Right lobe of liver (tissue), 6 donors: ENCODE data around the gene CLK2. TPM values are rescaled to one million over a fixed set of nuclear protein-coding genes. Genes with fewer than 3 reads are reported as not detected.

Experiments
- ATAC-seq, 4 donors: fragments of 200-7000 bp; cut with Tn5 transposase; one replicate each; pipeline ENCODE4 v1.9.1; 2020; ENCODE audit warnings: mild to moderate bottlenecking in 4 of 4, moderate library complexity in 4 of 4
- DNase-seq, 3 donors: peaks; one replicate each; pipeline ENCODE4 v3.0.0-alpha.2; 2020
- H3K27ac ChIP-seq, 3 donors: fragments of 200-600 bp; one replicate each; pipeline ENCODE4 v1.8.0; 2022
- H3K27me3 ChIP-seq, 2 donors: fragments of 200-600 bp; one replicate each; pipeline ENCODE4 v1.8.0; 2022
- H3K36me3 ChIP-seq, 4 donors: fragments of 200-600 bp; sonication (generic) in 1 of 4; one replicate each; pipeline versions ENCODE4 v1.5.1 to v1.8.0; 2017 to 2022; ENCODE audit warnings: control low read depth in 1 of 4
- H3K4me1 ChIP-seq, 4 donors: fragments of 200-600 bp; sonication (generic) in 1 of 4; one replicate each; pipeline versions ENCODE4 v1.5.1 to v1.8.0; 2017 to 2022; ENCODE audit warnings: control low read depth in 1 of 4
- H3K4me3 ChIP-seq, 3 donors: fragments of 200-600 bp; one replicate each; pipeline ENCODE4 v1.8.0; 2022
- H3K9me3 ChIP-seq, 4 donors: fragments of 200-600 bp; sonication (generic) in 1 of 4; one replicate each; pipeline versions ENCODE4 v1.5.1 to v1.8.0; 2017 to 2022; ENCODE audit warnings: control low read depth in 1 of 4
- POLR2A ChIP-seq: fragments of 450-650 bp; IDR thresholded peaks from one replicate; pipeline ENCODE4 v1.6.1; 2017; ENCODE audit warnings: antibody characterized with exemption, mild to moderate bottlenecking
- WGBS: methylation state at CpG from one replicate; pipeline ENCODE4 v1.1.6; 2018; ENCODE audit warnings: low coverage, low lambda C conversion rate; ENCODE audit not compliant: insufficient coverage; ENCODE audit errors: missing lambda C conversion rate; 5-methylcytosine and 5-hydroxymethylcytosine counted together
- intact Hi-C, 2 donors: fragments of 100-400 bp; cut with DNase I; formaldehyde crosslinking; loops; one replicate each; pipeline versions ENCODE4 v1.11.2 to v1.14.1; 2022
- long read RNA-seq: library from polyadenylated mRNA; unstranded; transcript quantifications from one replicate; pipeline ENCODE4 v2.0.0, GENCODE V29; 2019
- total RNA-seq, 6 experiments: library from RNA; depleted of rRNA in 2 of 6; stranded (reverse); fragments of >200 nt in 2 of 6; fragmentation: NEBNext Ultra II Directional in 3 of 6; extraction: Animal tissue kit (Norgen Biotek cat#: 25700) in 3 of 6; gene quantifications; one replicate each; pipeline versions ENCODE4 v1.1.0 to v1.2.4, GENCODE V29; 2016 to 2023
- TF ChIP-seq, protein P1 (sequence below), 4 donors: fragments of 200-600 bp in 3 of 4; fragments of 450-650 bp in 1 of 4; IDR thresholded peaks; one replicate each; pipeline versions ENCODE4 v1.5.1 to v1.8.0; 2016 to 2022; ENCODE audit warnings: antibody characterized with exemption in 4 of 4, mild to moderate bottlenecking in 2 of 4
- donor health status: DM: no; HTN: yes; CAD: no.
- donor health status: DM: no; HTN: no; CAD: no.
- donor health status: DM: no; HTN: no; CAD: no.
- donor health status: DM: no; HTN: yes; CAD: no.
- donor health status: DM: no; HTN: yes; CAD: no.

The CLK2 gene
- total RNA-seq = 10 to 100 TPM; 10.4 to 29.2 (median 20.2) TPM
- long read RNA-seq = 0 reads

DNA sequence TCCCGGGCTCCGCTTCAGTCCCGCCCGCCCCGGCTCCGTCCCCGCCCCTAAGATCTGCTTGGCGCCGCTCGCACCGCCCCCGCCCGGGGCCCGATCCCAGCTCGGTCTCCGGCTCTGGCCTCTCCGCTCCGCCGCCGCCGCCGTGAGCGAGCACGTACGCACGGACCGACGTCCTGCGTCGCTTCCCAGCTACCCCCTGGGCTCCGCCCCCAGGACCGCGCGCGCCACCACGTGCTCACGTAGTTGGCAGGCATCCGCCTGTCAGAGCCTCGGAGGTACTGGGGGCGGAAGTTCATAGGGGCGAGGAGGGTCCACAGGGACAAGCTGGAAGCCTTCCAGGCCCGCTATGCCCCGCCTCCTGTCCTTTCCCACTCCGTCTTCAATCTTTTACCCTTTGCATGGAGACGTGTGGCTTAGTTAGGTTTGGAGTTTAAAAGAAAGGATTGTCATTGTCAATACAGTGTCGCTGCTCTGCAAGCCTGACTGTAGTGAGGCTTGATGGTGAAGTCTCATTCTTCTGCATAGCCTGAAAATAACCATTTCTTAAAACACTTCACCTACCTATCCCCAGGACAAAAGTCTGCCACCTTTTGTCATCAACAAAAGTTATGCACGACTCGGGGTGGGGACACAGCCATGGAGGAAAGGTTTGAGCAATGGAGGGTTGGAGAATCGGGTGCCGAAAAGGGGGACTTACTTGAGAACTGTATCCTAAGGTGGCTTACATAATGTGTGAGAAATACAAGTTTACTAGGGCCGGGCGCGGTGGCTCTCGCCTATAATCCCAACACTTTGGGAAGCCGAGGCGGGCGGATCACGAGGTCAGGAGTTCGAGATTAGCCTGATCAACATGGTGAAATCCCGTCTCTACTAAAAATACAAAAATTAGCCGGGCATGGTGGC, at the start of gene CLK2:
TSS of gene CLK2 (minus strand) at position 162 of the 903 bp plus-strand sequence. CDS start 2,527 bp downstream, outside the sequence.
- peak; percentile 98 for DNase-seq
- Histone ChIP-seq H3K4me1 (peaks cover 0 to 12% (median 4%) of the 10 kb centered on the region in 4 donors), H3K27ac (peak within 1 kb of the TSS; percentile 63 to 84 (median 79)), H3K4me3 (peak within 1 kb of the TSS; percentile 59 to 80 (median 79)), H3K27me3 (no peaks in the 10 kb centered on the region), H3K36me3 (peaks cover 6 to 24% (median 16%) of the 10 kb centered on the region in 4 donors), H3K9me3 (no peaks in the 10 kb centered on the region)
- peak; percentile 84 to 89 (median 88) for ATAC-seq
- intact Hi-C loops = no loop called here
- 15% methylated on average over 26 of the region's 61 CpGs for WGBS
- TF ChIP-seq, protein P1, sequence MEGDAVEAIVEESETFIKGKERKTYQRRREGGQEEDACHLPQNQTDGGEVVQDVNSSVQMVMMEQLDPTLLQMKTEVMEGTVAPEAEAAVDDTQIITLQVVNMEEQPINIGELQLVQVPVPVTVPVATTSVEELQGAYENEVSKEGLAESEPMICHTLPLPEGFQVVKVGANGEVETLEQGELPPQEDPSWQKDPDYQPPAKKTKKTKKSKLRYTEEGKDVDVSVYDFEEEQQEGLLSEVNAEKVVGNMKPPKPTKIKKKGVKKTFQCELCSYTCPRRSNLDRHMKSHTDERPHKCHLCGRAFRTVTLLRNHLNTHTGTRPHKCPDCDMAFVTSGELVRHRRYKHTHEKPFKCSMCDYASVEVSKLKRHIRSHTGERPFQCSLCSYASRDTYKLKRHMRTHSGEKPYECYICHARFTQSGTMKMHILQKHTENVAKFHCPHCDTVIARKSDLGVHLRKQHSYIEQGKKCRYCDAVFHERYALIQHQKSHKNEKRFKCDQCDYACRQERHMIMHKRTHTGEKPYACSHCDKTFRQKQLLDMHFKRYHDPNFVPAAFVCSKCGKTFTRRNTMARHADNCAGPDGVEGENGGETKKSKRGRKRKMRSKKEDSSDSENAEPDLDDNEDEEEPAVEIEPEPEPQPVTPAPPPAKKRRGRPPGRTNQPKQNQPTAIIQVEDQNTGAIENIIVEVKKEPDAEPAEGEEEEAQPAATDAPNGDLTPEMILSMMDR (IDR thresholded peaks at IDR 0.05) = no peak
- peak; percentile 79 for TF ChIP-seq POLR2A

DNA sequence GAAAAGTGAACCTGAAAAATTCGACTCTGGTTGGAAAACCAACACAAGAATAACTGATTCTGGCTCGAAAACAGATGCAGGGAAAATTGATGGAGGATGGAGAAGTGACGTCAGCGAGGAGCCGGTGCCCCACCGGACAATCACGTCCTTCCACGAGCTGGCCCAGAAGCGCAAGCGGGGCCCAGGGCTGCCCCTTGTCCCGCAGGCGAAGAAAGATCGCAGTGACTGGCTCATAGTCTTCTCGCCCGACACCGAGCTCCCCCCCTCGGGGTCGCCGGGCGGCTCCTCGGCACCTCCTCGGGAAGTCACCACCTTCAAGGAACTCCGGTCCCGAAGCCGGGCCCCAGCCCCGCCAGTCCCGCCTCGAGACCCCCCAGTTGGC, 49.3 kb upstream of the CLK2 start:
- 2% methylated on average over 8 of the region's 28 CpGs for WGBS
- H3K36me3 ChIP-seq = peaks cover 0 to 20% (median 0%) of the 10 kb centered on the region in 4 donors
- peak overlapping the region; percentile 73 to 93 (median 87) for H3K4me3 ChIP-seq
- no peaks in the 10 kb centered on the region for H3K9me3 ChIP-seq
- DNase-seq (peak in 2 of 3 donors; percentile 45 to 62), ATAC-seq (no peak)
- H3K27ac ChIP-seq = peak overlapping the region; percentile 79 to 94 (median 84)
- H3K4me1 ChIP-seq = peaks cover 0 to 14% (median 1%) of the 10 kb centered on the region in 4 donors
- intact Hi-C loops = loop anchor here (5.0 kb wide), 1 partner anchor 45 kb away; the partner anchor contains the start of gene HCN3 (in 2 of the 2)
- TF ChIP-seq POLR2A = no peak
- TF ChIP-seq, protein P1 (IDR thresholded peaks at IDR 0.05) = no peak
- no peaks in the 10 kb centered on the region for H3K27me3 ChIP-seq

DNA sequence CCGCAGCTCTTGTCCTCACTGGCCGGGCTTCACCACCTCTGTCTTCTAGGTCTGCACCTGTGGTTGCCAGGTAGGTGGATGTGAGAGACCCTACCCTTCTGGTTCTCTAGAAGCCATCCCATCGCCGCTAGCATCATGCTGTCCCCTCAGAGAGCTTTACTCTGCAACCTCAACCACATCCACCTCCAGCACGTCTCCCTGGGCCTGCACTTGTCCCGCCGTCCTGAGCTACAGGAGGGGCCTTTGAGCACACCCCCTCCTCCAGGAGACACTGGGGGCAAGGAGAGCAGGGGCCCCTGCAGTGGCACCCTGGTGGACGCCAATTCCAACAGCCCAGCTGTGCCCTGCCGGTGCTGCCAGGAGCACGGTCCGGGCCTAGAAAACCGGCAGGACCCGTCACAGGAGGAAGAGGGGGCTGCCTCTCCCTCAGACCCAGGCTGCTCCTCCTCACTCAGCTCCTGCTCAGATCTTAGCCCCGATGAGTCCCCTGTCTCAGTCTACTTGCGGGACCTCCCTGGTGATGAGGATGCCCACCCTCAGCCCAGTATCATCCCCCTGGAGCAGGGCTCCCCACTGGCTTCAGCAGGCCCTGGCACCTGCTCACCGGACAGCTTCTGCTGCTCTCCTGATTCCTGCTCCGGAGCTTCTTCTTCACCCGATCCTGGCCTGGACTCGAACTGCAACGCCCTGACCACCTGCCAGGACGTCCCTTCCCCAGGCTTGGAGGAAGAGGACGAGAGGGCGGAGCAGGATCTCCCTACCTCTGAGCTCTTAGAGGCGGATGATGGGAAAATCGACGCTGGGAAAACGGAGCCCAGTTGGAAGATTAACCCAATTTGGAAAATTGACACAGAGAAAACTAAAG, 48.6 kb upstream of the CLK2 start:
- Histone ChIP-seq H3K36me3 (peaks cover 0 to 21% (median 0%) of the 10 kb centered on the region in 4 donors), H3K9me3 (no peaks in the 10 kb centered on the region), H3K4me1 (peaks cover 0 to 16% (median 1%) of the 10 kb centered on the region in 4 donors), H3K27me3 (no peaks in the 10 kb centered on the region), H3K27ac (peak overlapping the region in 2 of 3 donors; percentile 84 to 94), H3K4me3 (peak overlapping the region in 2 of 3 donors; percentile 73 to 93)
- intact Hi-C loops = loop anchor here (5.0 kb wide), 1 partner anchor 45 kb away; the partner anchor contains the start of gene HCN3 (in 2 of the 2)
- TF ChIP-seq, protein P1 (IDR thresholded peaks at IDR 0.05) = no peak
- no peak for TF ChIP-seq POLR2A
- no peak for DNase-seq
- WGBS = 42% methylated on average over 17 of the region's 27 CpGs
- no peak for ATAC-seq
